ENCODE measurements around the gene NRDE2.

DNA sequence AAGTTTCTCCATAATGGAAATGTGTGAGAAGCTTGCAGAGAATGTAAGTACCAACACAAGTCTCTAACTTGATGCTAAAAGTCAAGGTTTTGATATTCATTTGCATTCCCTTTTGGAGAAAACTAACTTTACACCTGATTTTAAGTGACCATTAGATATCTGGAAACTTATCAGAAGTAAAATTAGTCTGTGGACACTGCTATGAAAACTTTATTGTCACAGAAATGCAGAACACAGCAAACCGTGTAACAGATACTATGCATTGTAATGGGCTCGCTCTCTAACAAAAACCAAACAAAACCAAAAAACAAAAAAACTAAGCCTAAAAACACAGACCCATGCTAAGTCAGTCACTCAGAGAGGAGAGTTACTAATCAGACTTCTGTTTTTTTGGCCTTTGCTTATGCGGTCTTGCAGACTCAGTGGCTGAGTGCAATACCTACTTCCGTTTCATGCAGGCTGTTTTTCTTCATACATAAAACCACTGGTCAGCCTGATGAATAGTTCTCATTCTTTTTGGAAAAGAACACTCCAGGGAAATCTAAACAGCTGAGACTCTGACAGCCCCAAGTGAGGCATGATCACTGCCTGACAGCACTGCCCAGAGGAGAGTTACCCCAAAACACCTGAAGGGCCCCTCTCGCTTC is 35.7 kb downstream of the NRDE2 start:
- TF ChIP-seq CTCF (conservative IDR thresholded peaks at IDR 0.05; ENCODE audit: low read length) (no peak), EZH2phosphoT487 (IDR thresholded peaks at IDR 0.05; ENCODE audit: borderline replicate concordance, low read depth, low read length) (no peak)
